Measurements from ENCODE around the gene PLXND1.
"Not testable (repeated sequence)": the region's sequence is repeated elsewhere in the genome, so short reads cannot be mapped to it uniquely, and the experiment has no call there.

Gene PLXND1

GRCh38 chr3:129520960-129521359 lies 85.5 kb downstream of the PLXND1 start:
- DNase-seq: no peak

DNA sequence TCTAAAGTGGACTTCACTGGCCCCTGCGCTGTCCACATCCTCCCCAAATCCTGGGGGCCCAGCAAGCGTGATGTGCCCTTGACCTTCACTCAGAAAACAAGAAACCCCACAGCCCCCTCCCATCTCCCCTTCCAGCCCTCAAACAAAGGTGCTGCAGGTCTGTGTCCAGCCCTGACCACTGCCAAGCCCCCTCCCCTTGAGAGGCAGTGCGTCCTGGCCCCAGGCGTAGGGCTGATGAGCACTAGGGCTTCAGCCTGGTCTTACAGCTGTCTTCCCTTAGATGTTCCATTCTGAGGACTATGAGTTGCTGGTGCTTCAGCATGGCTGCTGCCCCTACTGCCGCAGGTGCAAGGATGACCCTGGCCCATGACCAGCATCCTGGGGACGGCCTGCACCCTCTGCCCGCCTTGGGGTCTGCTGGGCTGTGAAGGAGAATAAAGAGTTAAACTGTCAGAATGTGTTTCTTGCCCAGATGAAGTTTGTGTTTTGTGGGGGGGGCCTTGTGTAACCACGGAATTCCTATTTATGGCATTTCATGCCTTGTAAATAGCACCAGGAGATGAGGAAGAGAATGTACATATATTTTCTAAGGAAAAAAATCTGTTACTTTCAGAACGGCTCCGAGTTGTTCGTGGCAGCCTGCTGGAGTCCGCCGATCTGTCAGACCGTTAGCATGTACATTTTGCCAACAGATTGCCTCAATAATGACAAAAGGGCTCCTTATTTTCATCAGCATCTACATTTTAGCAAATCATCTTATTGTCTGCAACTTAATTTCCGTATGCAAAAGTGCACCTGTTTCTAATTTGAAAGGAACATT lies 86.4 kb downstream of the PLXND1 start:
- DNase-seq: no peak

GRCh38 chr3:129519449-129519848 lies 87.0 kb downstream of the PLXND1 start:
- no peak for DNase-seq

DNA sequence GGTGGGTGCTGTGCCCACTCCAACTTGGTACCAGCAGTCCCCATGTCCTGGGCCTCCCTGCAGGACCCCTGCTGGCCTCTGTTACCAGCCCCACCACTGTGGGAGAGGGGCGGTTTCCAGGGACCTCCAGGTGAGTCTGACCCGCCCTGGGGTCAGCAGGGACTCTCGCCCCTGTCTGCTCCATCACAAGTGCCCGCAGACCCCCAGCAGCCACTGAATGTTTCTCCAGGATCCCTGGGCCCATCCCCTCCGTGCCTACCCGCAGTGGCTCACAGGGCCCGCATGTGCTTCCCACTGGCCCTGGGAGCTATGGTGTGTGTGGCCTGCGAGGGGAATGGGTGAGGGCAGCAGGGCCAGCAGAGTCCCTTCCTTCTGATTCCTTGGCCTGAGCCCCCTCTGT lies 87.9 kb downstream of the PLXND1 start:
- DNase-seq: no peak

DNA sequence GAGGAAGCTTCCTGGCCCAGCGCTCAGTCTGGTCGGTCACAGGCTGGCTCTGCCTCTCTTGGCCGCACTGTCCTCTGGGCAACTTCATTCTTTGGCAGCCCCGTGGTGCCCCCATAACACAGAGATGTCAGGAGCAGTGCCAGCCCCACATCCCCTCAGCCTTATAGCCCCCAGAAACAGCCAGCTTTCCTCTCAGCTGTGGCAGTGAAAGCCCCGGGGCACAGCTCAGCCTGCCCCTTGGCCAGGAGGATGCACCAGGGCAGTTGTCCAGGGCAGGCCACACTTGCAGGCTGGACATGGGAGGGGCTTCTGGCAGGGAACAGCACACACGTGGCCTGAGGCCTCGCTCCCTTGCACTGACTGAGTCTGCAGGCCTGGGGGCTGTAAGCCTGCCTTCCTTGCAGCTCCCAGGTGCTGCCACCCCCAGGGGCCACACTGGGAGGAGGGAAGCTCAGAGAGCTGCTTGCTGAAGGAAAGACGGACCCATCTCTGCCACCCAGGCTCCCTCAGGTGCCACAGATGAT lies 88.4 kb downstream of the PLXND1 start:
- DNase-seq: no peak

DNA sequence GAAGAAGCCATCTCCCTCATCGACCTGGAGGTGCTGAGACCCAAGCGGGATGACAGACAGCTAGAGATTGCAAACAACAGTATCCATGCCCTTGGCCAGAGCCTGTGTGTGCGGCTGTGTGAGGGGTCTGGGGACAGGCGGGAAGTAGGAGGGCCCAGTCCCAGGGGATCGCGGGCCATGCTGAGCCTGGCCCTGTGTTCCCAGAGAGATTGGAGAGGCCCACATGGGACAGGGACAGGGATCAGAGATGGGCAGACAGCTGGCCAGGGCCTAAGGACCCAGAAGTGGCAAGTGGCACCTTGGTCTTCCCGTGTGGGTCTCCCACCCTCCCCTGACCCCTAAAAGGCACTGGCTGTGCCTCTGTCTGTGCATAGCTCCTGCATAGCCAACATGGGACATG lies 89.0 kb downstream of the PLXND1 start:
- no peak for DNase-seq

GRCh38 chr3:129515821-129516432 lies 90.5 kb downstream of the PLXND1 start:
- DNase-seq: not testable (repeated sequence)

GRCh38 chr3:129515108-129515820 lies 91.2 kb downstream of the PLXND1 start:
- DNase-seq: not testable (repeated sequence)

DNA sequence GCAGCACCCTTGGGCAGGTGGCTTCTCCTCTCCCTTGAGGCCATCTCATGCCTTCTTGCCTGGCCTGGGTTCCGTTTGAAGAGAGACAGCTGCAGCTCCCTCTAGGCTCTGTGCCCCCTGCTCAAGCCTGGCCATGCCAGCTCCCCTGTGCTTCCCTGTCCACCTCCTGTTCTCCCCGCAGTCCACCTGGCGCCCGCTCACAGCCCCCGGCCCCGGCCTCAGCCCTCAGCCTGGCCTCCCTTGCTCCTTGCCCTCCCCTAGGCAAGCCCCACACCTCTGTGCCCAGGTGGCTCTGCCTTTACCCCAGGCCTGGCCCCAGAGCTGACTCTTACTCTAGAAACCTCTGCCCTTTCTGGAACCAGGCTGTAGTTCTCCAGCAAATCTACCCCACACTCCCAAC lies 91.9 kb downstream of the PLXND1 start:
- no peak for DNase-seq

GRCh38 chr3:129514110-129514509 lies 92.4 kb downstream of the PLXND1 start:
- no peak for DNase-seq

DNA sequence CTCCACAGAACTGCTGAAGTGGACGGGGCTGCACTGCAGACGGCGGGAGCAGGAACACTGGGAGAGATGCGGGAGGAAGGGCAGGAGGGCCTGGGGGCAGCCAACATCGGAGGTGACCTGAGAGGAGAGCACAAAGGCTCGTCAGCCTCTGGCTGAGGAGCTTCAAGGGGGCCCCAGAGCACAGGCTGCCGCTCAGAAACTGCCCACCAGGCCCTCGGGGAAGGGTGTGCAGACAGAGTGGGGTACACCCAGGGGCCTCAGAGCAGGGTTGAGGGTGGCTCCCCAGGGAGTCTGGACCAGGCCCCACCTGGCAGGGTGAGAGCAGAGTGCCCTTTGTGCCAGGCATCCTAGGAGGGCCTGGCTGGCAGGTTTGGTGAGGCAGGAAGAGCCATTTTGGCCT lies 92.8 kb downstream of the PLXND1 start:
- DNase-seq: no peak

DNA sequence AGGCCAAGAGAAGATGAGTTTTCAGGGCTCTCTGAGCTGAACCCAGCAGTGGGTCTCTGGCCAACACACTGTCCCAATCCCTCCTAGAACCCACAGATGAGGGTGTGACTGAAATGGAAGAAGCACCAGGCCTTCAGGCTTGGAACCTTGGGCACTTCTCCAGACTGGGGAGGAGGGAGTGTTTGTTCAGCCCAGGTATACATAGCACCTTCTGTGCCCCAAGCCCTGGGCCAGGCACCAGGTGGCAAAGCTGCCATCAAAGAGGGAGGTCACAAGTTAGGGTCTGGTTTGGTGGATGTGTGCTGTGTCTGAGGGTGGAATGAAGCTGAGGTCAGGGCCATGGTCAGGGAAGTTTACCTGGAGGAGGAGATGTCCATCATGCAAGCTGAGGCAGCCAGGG lies 93.9 kb downstream of the PLXND1 start:
- DNase-seq: no peak

- DNase-seq: no peak
Measured at GRCh38 chr3:129507181-129507831, 99.2 kb downstream of the PLXND1 start.

- no peak for DNase-seq
Measured at GRCh38 chr3:129506231-129506742, 100.2 kb downstream of the PLXND1 start.

GRCh38 chr3:129505341-129505740 lies 101.1 kb downstream of the PLXND1 start:
- no peak for DNase-seq
